ENCODE results near the gene ADGRE1.

Gene ADGRE1

GRCh38 chr19:6963244-6963852 is 76.0 kb downstream of the ADGRE1 start:
- DNase-seq, result no peak

- no peak for DNase-seq
These were observed 76.6 kb downstream of the ADGRE1 start for GRCh38 chr19:6963937-6964336.

DNA sequence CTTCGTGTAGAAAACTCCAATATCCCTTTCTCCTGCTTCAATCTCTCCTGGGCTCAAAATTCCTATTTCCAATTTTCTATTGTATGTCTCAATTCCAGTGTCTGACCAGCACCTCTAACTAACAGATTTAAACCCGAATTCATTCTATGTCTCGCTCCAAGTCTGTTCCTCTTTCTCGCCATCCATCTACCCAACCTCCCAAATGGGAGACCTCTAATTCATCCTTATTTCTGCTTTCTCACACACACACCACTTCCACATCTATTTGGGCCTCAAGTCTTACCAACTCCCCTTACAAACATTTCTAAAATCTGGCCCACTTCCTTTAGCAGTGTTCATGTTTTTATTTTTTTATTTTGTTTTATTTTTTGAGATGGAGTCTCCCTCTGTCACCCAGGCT is 80.6 kb downstream of the ADGRE1 start:
- no peak for DNase-seq

- DNase-seq, result no peak
These were observed 82.1 kb downstream of the ADGRE1 start for GRCh38 chr19:6969490-6969889.

GRCh38 chr19:6970021-6970420 is 82.6 kb downstream of the ADGRE1 start:
- DNase-seq, result no peak

GRCh38 chr19:6970443-6970842 is 83.1 kb downstream of the ADGRE1 start:
- DNase-seq, result peak in 2 of 3 experiments; percentile 1 to 12

DNA sequence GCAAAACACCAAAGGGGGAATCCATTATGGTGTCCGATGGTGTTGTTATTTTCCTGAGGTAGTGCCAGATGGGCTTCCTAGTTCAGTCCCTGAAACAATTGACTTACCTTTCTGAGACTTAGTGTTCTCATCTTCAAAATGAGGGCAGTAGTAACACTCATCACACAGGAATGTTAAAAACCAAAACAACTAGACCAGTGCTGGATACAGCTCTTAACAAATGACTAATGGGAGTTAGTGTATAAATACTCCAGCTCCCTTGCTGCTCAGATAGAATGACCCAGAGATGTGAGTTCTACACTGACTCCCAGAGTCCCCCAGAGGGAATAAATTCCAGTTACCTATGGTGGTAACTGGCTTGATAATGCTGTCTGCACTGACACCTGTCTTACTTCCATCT is 84.0 kb downstream of the ADGRE1 start:
- no peak for DNase-seq

DNA sequence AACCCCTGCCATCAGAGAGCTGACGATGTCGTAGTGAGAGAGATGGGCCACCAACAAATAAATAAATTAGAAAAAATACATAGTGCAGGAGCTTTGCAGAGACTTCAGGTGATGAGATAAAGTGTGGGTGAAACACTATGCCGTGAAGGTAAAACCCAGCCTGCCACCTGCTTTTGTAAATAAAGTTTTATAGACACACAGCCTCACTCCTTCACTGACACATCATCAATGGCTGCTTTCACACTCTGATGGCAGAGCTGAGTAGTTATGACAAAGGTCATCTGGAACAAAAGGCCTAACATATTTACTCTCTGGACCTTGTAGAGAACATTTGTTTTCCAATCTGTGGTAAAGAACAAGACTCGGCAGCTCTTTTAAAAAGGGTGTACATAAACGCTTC is 88.8 kb downstream of the ADGRE1 start:
- no peak for DNase-seq

- DNase-seq, result no peak
These were observed 92.0 kb downstream of the ADGRE1 start for GRCh38 chr19:6979399-6979798.

- DNase-seq, result no peak
These were observed 96.1 kb downstream of the ADGRE1 start for GRCh38 chr19:6983448-6983847.

DNA sequence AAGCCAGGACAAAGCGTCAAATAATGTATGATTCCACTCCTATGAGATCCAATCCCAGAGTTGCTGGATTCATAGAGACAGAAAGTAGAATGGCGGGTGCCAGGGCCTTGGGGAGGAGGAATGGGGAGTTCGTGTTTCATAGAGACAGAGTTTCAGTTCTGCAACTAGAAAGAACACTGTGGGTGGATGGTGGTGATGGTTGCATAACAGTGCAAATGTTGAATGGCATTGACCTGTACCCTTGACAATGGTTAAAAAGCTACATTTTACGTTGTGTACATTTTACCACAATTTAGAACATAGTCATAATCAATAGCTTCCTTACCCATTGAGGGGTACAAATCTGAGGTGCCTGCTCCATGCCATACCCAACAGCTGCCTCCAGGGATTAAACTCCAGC is 100.5 kb downstream of the ADGRE1 start:
- DNase-seq, result no peak

DNA sequence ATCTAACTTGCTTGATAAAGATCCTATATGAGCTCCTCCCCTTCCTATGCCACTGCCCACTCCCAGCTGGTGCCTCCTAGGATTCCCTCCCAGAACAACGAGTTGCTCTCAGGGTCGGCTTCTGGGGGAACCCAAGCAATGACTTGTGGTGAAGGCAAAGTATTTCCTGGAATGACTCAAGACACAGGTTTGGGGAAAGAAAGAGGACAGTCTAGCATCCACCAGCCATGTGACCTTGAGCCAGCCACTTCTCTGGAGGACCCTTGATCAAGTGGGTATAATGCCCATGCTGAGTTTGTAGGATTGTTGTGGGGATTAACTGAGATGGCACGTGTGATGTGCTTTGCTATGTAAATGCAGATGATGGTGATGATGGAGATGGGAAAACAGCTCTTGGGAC is 100.9 kb downstream of the ADGRE1 start:
- no peak for DNase-seq

Data from NCI-H1417 (cell line).